ENCODE measurements around the gene ITPK1.

Gene ITPK1

DNA sequence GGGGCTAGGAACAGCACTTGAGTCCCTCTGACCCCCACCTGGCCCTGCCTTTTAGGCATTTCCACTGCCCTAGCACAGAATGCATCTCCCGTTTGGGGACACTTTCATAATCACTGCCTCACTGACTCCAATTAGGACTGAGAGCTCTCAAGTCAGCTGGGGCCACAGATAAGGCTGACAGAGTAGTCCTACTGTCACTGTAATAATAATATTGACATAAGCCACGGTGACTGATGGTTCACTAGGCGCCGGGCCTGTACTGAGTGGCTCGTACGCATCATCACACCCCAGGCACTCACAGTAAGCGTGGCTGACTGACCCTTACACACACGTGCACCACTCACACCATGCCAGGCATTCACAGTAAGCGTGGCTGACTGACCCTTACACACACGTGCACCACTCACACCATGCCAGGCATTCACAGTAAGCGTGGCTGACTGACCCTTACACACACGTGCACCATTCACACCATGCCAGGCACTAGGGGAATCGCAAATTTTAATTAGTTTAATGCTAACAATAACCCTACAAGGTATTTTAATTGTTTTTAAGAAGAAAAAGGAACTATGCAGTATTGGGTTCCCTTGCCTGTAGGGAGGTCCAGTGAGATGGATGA, 105.1 kb downstream of the ITPK1 start:
- no peak for DNase-seq (ENCODE audit: low read depth in 2 of 2)

DNA sequence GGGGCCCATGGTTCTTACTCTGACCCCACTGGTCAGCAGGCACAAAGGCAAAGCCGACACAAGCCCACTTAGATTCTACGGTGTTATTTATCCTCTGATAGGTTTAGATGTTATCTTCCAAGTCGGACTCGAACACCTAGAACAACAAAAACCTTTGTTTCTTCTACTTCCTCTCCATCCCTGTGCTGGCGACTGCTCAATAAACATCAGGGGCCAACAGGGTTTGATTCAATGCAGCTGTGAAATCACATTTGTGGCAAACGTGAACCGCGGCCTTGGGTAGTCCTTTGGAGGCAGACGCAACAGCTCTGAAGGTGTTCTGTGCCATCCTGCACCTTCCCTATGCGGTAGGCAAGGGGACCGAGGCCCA, 105.6 kb downstream of the ITPK1 start:
- no peak for DNase-seq (ENCODE audit: low read depth in 2 of 2)

DNA sequence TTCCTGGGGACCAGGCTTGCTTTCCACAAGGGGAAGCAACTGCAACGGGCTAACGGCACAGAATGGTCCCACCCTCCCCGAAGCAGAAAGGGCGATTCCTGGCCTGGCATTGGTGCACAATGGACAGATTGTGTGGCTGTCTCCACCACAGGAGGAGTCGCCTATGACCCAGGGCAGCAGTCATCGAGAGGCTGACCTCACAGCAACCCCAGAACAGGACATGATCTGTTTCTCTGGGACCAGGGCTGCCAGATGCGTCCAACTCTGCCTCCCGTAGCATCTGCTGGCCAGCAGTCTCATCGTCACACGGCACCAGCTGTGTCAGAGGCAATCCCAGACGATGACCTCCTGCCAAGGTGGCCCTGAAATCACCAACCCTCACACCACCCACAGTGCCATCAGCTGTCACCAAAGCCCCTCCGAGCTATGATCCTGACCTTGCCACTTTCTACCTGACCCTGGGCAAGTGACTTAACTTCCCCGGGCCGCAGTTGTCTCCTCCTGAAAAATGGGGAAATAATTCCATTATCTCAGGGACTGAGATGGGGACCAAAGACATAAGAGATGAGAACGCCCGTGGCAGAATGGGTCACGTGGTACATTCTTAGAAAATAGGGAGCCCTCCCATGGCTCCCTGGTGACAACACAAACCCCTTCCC, 106.1 kb downstream of the ITPK1 start:
- DNase-seq (ENCODE audit: low read depth in 2 of 2) = no peak

DNA sequence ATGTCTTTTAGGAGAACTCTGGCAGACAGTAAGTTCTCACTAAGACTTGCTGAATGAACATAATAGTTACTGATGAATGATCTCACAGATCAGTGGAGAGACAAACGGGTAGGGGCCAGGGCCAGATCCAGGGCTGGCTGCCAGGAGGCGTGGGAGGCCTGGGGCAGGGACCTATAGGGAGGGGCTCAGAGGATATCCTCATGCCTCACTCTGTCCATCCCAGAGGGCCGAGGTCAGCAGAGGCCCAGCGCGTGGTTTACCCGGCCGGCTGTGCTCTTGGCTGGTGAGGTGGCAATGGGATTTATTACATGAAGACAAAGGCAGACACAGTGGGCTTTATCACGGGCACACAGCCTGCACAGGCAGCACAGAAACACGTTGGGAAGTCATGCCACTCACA, 107.3 kb downstream of the ITPK1 start:
- DNase-seq (ENCODE audit: low read depth in 2 of 2) = no peak

DNA sequence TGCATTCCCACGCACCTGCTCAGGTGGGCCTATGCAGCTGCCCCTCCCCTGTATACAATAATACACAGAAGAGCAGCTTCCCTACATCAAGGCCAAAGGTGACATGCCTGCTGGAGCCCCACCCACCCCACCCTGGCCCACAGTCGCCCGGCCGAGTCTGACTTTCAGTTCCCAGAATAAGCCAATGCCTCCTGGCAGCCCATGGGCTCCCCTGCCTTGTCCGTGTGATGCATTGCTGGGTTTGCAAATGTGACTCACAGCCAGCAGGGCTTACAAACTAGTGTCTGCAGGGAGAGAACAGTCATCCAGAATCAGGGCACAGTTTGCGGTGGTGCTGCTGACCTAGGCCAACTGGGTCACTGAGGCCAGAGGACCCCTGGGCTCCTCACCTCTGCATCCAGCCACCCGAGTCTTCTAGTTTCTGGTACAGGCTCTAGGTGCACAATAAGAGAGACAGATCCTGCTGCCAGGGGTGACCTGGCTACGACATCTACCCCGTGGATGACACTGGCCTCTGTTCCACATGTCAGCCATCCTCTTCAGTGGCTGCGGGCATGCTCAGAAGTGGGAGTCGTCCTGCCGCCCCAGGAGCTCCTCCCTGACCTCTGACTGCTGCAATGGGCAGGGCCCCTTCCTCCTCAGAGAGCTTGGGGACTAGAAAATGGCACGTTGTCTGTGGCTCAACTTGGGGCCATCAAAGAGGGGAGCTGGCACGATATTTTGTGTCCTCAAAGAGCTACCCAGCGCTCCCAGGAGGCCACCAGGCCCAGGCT, 108.3 kb downstream of the ITPK1 start:
- no peak for DNase-seq (ENCODE audit: low read depth in 2 of 2)

DNA sequence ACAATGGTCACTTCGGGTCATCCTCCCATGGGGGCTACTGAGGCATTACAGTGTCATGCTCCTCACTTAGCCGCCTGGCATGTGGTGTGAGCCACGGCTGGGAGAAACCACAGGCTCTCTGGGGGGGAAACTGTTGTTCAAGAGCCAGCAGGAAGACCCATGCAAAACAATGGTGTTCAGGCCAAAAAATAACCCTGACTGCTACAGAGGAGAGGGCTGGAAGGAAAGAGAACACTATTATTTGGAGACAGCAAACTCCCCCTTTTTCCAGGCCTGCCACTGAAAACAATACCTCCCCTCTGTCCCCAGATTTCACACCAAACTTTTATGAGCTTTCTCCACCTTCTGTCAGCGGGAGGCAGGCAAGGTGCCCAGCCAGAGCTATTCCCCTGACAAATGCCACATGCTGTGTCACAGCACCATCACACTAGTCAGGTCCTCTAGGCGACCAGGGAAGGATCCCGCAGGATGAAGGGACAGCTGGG, 109.1 kb downstream of the ITPK1 start:
- no peak for DNase-seq (ENCODE audit: low read depth in 2 of 2)

DNA sequence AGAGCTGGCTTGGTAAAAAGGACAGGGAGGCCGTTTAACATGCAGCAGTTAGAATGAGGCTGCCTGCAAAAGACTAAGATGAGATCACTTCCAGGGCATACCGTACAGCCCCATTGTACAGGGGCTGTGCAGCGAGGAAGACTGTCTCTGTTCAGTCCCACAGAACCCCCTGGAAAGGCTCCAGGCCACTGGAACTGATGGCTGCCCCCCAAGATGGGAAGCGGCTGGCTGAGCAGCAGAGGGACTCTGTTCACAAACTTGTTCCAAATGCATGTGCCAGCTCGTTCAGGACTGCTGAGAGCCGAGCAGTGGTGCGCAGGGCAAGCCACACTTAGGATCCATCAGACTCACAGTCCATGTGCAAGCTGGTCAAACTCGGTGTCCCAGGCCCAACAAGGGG, 109.9 kb downstream of the ITPK1 start:
- no peak for DNase-seq (ENCODE audit: low read depth in 2 of 2)

DNA sequence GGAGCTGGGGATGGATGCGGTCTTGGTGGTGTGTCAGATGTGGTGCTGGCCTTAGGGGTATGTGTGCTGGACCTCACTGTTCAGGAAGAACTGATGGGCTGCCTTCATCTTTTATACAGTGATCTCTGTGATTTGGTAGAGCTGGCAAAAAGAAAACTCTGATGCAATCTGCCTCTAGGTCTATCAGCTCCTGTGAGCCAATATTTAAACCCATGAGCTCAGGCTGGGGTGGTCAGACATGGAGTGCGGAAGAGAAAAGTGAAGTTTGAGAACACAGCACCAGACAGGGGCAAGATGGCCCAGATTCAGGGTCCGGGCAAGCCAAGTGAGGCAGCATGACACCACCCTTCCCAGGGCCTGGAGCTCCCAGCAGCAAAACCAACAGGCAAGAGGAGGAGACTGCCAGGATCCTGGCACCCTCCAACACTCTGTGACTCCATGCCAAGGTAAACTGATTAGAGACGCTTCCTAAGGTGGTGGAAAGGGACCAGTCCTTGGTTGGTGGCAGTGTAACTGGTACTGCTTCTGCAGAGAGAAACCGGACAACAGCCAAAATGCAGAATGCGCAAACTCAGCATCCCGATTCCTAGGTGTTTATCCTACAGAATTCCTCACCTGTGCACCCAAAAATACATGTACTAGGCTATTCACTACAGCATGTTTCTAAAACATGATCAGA, 110.5 kb downstream of the ITPK1 start:
- no peak for DNase-seq (ENCODE audit: low read depth in 2 of 2)

DNA sequence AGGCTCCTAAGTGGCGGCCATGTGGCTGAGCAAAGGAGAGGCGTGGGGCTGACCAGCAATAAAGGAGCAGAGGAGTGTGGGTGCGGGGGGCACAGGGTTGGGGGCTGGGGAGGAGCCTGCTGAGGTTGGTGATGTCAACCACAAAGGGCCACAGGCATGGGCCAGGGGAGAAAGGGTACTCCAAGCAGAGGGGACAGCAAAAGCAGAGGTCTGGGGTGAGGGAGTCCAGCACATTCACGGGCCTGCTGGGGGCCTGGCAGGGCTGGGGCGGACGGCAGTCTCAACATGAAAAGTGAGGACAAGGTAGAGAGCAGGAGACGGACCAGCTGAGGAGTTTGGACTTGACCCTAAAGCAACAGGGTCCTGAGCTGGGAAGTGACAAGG, 111.0 kb downstream of the ITPK1 start:
- no peak for DNase-seq (ENCODE audit: low read depth in 2 of 2)

DNA sequence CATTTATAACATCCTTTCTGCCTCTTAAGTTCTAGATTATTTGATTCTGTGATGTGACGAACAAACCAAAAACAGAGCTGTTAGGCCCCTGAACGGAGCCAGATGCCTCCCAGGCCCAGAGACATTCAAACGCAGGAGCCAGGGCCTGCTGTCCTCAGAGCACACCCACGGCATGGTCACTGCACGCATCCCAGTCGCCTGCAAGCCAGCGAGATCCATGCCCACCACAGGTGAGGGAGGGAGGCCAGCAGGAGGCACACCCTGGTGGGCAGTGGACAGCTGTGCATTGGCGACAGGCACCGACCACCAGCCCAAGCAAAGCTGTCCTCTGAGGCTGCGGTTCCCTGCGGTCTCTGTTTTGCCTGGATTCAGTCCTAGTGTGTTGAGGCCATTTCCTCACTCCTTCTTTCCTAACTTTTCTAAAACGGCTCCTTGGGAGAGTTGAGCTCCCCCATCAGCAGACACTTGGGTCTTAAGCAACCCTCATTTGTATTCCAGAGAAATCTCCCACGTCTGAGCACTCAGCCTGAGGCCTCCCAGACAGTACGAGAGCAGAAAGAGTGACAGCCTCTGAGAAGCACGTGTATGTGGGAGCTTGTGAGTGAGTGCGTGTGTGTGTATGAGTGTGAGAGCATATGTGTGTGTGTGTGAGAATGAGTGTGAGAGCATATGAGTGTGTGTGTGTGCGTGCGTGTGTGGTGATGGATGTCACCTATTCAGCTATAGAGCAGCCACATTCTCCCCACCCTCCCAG, 111.6 kb downstream of the ITPK1 start:
- DNase-seq (ENCODE audit: low read depth in 2 of 2) = no peak

DNA sequence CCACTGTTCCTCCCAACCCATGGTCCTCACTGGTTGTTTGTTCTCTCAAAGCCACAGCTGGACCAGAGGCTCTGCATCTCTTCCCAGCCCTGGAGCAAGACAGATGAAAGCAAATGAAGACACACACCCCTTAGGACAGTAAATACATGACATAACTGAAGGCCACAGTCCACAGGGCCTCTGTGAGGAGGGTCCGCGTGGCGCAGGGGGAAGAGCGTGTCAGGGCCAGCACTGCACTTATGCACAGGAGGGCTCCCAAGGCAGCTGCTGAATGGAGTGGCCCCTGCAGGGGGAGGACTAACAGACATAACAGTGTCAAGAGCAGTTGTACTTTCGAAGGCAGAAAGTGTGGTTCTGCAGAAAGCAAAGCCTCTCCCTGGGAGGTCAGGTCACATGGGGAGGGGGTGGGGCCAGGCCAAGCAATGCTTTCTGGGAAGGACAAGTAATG, 112.8 kb downstream of the ITPK1 start:
- DNase-seq (ENCODE audit: low read depth in 2 of 2) = no peak

DNA sequence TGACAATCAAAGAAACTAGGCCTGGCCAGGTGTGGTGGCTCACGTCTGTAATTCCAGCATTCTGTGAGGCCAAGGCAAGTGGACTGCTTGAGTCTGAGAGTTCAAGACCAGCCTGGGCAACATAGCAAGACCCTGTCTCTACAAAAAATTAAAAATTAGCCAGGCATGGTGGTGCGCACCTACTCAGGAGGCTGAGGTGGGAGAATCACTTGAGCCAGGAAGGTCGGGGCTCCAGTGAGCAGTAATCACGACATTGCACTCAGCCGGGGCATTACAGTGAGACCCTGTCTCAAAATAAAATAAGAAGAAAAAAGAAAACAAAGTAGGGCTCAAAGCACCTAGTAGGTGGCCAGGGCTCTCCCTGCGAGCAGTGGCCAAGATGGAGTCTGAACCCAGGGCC, 113.7 kb downstream of the ITPK1 start:
- DNase-seq (ENCODE audit: low read depth in 2 of 2) = no peak

DNA sequence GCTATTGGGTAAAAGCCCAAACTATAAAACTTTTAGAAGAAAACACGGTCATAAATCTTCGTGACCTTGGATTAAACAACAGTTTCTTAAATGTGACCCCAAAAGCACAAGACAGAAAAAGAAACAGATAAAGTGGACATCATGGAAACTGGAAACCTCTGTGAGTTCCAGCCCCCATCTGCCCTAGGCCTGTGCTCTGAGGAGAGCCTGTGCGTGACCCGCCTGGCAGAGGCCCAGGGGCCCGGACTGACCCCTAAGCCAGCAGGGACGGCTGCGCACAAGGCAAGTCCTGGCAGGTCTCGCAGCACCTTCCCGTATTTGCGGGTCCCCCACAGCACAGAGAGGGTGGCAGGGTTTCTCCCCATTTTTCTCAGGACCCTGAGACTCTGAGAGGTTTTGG, 116.8 kb downstream of the ITPK1 start:
- no peak for DNase-seq (ENCODE audit: low read depth in 2 of 2)

DNA sequence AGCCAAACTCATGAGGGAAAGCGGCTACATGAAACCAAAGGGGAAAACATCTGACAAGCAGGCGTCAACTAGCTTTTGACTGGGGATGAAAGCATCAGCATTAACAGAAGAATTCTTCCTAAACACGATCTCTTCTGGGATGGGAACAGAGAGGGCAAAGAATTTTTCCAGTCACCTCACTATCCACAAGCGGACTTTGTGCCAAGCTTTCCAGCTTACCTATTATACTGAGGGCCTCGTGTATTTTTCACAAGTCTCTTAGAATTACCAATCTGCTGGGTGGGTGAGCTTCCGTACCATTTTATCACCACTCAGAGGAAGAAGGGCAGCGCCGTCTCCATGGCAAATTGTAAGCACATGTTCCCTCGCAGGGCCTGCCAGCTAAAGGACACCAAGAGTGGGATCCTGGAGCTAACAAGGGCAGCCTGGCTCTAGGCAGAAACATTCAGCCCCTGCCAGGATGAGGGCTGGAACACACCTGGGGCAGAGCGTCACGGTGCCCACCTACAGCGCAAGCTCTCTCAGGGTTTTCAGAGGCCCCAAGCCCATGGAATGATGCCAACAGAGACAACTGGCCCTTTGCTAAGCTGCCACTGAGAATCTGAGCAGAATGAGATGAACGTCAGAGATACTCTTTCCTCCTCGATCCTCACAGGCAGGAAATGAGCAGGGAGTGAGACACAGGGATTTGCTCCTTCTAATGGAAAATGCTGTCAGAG, 118.2 kb downstream of the ITPK1 start:
- DNase-seq (ENCODE audit: low read depth in 2 of 2) = no peak

DNA sequence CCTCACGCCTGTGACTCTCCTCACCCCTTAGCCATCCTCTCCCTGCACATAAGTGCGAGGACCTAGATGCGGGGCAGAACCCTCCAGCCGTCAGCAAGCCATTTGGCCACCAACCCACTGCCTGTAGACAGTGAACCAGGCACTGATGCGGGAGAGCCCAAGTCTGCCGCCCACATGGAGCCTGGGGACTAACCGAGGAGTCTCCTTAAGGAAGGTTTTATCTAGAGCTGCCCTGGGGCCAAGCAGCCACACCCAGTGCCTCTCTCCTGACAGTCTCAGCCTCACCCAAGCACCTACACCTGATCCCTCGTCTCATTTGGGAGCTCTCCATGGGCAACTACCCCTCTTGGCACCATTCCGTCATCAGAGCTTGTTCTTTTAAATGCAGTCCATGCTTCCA, 120.1 kb downstream of the ITPK1 start:
- no peak for DNase-seq (ENCODE audit: low read depth in 2 of 2)

DNA sequence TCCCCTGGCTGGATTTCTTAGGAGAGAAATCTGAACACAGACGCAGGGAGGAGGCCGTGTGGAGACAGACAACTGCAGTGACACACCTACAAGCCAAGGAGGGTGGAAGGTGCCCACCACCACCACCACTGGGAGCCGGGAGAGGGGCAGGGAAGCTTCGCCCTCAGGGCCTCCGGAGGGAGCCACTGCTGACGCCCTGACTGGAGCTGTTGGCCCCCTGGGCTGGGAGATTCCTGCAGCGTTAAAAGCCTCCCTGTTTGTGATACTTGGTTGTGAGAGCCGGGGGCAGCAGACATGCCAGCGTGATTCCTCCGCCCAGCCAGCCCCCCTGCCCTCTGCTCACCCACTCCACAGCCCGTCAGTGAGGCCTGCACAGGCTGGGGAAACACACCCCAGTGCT, 120.8 kb downstream of the ITPK1 start:
- DNase-seq (ENCODE audit: low read depth in 2 of 2) = no peak

DNA sequence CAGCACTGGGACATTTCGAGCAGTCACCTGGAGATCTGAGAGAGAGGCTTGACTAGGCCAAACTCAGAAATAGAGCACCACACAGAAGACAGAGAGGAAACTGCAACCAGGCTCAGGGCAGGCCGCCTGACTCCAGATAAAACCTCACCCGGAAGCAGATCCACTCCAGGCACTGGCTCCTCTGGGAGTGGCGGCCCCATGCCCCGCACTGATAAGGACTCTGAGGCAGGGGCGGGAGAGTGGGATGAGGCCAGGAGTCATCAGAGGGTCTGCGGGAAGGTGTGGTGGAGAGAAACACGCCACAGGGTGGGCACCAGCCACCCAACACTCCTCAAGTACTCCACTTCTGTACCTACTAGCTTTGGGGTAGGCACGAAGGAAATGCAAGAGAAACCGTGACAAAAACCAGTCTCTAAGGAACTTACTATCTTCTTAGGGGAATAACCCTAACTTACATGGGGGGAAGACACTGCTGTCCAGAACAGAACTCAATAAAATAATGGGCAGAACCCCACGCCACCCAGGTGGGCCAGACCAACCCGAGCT, 121.5 kb downstream of the ITPK1 start:
- no peak for DNase-seq (ENCODE audit: low read depth in 2 of 2)

DNA sequence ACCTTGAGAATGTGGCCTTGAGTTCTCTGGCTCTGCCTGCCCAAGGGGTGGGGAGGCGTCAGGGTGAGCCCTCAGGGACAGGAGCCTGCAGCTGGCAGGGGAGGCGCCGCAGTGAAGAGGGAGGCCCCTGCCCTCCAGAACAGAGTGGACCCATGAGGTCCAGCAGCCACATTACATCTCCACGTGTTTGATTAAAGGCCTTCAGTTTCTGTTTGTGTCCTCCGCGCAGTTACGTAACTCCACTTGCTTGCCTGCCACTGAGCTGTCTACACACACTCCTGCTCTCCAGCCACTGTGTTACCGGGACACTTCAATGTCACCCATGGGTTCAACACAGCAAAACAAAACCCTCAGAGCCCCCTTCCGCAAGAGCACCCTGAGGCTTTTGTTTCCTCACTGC, 122.4 kb downstream of the ITPK1 start:
- no peak for DNase-seq (ENCODE audit: low read depth in 2 of 2)

DNA sequence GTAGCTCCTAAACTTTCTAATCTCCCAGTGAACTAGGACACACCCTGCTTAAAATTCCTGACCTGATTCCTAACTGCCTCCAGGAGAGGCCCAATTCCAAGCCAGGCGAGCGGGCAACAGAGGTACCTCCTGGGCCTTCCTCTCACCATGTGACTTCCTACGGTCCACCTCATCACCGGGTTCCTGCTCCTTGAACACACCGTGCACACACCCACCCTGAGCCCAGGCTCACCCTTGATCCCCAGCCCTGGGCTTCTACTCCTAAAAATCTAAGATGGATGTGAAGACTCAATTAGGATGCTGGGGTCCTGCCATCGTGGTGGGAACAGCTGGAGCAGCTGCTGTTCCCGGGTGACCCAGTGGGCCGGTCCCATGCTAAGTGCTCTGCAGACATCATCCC, 124.2 kb downstream of the ITPK1 start:
- no peak for DNase-seq (ENCODE audit: low read depth in 2 of 2)

DNA sequence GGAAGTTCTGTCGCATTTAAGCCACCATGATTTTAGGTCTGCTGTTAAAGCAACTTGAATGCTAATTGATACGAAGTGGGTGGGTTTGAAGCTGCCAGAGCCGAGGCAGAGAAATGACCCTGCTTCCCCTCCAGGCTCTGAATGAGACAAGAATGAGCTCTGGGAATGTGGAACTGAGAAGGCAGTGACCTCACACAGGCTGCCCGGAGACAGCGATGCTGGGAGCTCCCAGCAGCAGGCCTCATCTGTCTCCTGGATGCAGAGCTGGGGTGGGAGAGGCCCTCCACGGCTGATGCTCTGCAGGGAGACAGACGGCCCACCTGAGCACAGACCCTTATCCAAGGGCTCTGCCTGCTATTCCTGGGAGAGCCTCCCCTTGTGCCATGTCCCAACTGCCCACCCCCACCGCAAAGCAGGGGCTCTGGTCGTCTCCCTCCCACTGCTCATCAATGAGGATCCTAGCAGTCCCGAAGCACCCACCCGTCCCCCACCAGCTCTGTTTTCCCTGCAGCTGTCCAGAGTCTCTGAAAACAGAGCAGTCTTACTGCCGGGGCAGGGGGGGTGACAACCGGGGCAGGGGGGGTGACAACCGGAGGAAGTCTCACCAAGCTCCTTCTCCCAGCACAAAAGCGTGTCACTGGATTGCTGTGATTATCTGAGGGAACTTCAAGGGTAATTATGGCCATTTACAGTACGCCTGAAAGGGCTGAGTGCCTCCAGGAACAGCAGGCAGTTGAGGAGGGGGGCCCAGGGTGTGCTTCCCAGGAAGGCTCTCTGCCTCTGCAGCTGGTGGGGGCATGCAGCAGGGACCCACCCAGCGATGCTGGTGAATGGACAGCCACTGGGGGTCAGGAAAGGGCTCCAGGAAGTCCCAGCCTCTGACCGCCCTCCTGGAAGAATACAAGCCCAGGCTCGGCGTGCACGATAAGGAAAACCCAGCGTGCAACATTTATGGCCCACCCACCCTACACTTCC, 125.0 kb downstream of the ITPK1 start:
- no peak for DNase-seq (ENCODE audit: low read depth in 2 of 2)
